Common myeloid progenitor, CD34-positive (primary cell): ENCODE measurements around the gene ERBIN.

Source experiments
- CTCF ChIA-PET: fragments of 350-600 bp; sonication (Branson Sonifier 250); formaldehyde crosslinking; loops from one replicate; lab custom pipeline; 2021; ENCODE audit warnings: antibody characterized with exemption; lab: Charles Lee
- POLR2A ChIA-PET: fragments of 350-600 bp; sonication (Branson Sonifier 250); formaldehyde crosslinking; loops from one replicate; lab custom pipeline; 2021; ENCODE audit warnings: antibody characterized with exemption; lab: Charles Lee
- DNase-seq, 3 donors: peaks; one replicate each; pipeline versions ENCODE4 v3.0.0 to v3.0.0-alpha.2; 2013
- H3K27ac ChIP-seq, 2 experiments: 1 replicate in 1 of 2; 2 replicates in 1 of 2; pipeline ENCODE4 v1.7.0; 2013; ENCODE audit warnings: inconsistent platforms in 2 of 2, low read length in 2 of 2, mild to moderate bottlenecking in 2 of 2, low read depth in 1 of 2, moderate library complexity in 1 of 2; ENCODE audit not compliant: severe bottlenecking in 2 of 2, insufficient read depth in 1 of 2, poor library complexity in 1 of 2
- H3K27me3 ChIP-seq, 5 experiments: replicated peaks in 2 of 5; 1 replicate in 3 of 5; 2 replicates in 2 of 5; pipeline versions ENCODE4 v1.6.1 to v1.7.0; 2013; ENCODE audit warnings: low read length in 4 of 5, mild to moderate bottlenecking in 2 of 5, moderate library complexity in 2 of 5, inconsistent platforms in 1 of 5; ENCODE audit not compliant: insufficient read depth in 5 of 5, control insufficient read depth in 4 of 5
- H3K36me3 ChIP-seq, 4 experiments: 1 replicate in 2 of 4; 2 replicates in 2 of 4; pipeline versions ENCODE4 v1.6.1 to v1.7.0; 2013; ENCODE audit warnings: low read length in 3 of 4, control low read depth in 1 of 4, mild to moderate bottlenecking in 1 of 4; ENCODE audit not compliant: control insufficient read depth in 4 of 4, insufficient read depth in 4 of 4
- H3K4me1 ChIP-seq, 4 experiments: 1 replicate in 3 of 4; 2 replicates in 1 of 4; pipeline versions ENCODE4 v1.6.1 to v1.7.1; 2013; ENCODE audit warnings: low read length in 3 of 4, mild to moderate bottlenecking in 3 of 4, control low read depth in 1 of 4, inconsistent platforms in 1 of 4, moderate library complexity in 1 of 4; ENCODE audit not compliant: control insufficient read depth in 4 of 4, insufficient read depth in 4 of 4; ENCODE audit errors: control extremely low read depth in 1 of 4
- H3K4me3 ChIP-seq, 7 experiments: 1 replicate in 4 of 7; 2 replicates in 3 of 7; pipeline versions ENCODE4 v1.5.1 to v1.7.0; 2013; ENCODE audit warnings: mild to moderate bottlenecking in 7 of 7, low read length in 6 of 7, moderate library complexity in 6 of 7, inconsistent platforms in 2 of 7, low read depth in 2 of 7, control low read depth in 1 of 7; ENCODE audit not compliant: insufficient read depth in 4 of 7, control insufficient read depth in 1 of 7; ENCODE audit errors: extremely low read depth in 1 of 7
- H3K9me3 ChIP-seq, 5 experiments: 1 replicate in 4 of 5; 2 replicates in 1 of 5; pipeline versions ENCODE4 v1.6.1 to v1.7.1; 2013; ENCODE audit warnings: low read length in 4 of 5, mild to moderate bottlenecking in 2 of 5, inconsistent platforms in 1 of 5, low read depth in 1 of 5, moderate library complexity in 1 of 5; ENCODE audit not compliant: control insufficient read depth in 4 of 5, insufficient read depth in 2 of 5; ENCODE audit errors: control extremely low read depth in 1 of 5
- WGBS: methylation state at CpG from one replicate; pipeline ENCODE4 v1.1.5; 2013; ENCODE audit not compliant: insufficient coverage; 5-methylcytosine and 5-hydroxymethylcytosine counted together

ERBIN gene

DNA sequence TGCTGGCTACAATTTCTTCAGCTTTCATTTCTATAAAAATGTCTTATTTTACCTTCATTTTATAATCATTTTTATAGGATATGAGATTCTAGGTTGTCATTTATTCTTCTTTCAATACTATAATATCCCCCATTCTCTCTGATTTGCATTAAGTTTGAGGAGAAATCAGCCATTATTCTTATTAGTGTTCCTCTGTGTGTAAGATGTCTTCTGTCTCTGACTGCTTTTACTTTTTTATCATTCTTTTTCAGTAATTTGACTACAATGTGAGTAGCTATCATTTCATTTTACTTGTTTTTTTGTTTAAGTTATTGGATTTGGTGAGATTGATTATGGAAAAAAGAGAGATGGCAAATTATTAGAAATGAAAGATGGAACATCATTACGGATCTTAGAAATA lies 204.1 kb downstream of the ERBIN start:
- Histone ChIP-seq H3K27me3 (no peaks in the 10 kb centered on the region), H3K36me3 (no peaks in the 10 kb centered on the region), H3K9me3 (peaks cover 0 to 4% (median 0%) of the 10 kb centered on the region in 5 experiments), H3K27ac (no peak overlapping the region), H3K4me3 (no peak overlapping the region), H3K4me1 (no peaks in the 10 kb centered on the region)
- ChIA-PET POLR2A (no interaction called here), CTCF (interaction anchor here (0.7 kb wide), 1 partner anchor 36 kb away, joined by 3 read pairs; no protein-coding TSS in a partner anchor)
- 100% methylated on average over 1 of the region's 1 CpG for whole genome bisulfite sequencing
- DNase-seq, result no peak
